IPS-18a (cell line): ENCODE results near the gene SPSB4.
A peak's percentile ranks its signal among the peaks of the same experiment; 100 is the strongest.
"Not testable (repeated sequence)": the region's sequence is repeated elsewhere in the genome, so short reads cannot be mapped to it uniquely, and the experiment has no call there.

Experiments
- H3K27ac ChIP-seq: one replicate; pipeline ENCODE4 v1.5.1; 2013; ENCODE audit warnings: low read length
- H3K27me3 ChIP-seq: one replicate; pipeline ENCODE4 v1.6.1; 2013; ENCODE audit warnings: mild to moderate bottlenecking, low read length; ENCODE audit not compliant: control insufficient read depth, insufficient read depth
- H3K36me3 ChIP-seq: one replicate; pipeline ENCODE4 v1.6.1; 2013; ENCODE audit warnings: low read depth, low read length; ENCODE audit not compliant: control insufficient read depth
- H3K4me1 ChIP-seq: one replicate; pipeline ENCODE4 v1.6.1; 2013; ENCODE audit warnings: low read depth, low read length; ENCODE audit not compliant: control insufficient read depth
- H3K4me3 ChIP-seq: one replicate; pipeline ENCODE4 v1.5.1; 2013; ENCODE audit warnings: low read length
- H3K9ac ChIP-seq: one replicate; pipeline ENCODE4 v1.6.1; 2013; ENCODE audit warnings: mild to moderate bottlenecking, low read length, moderate library complexity
- H3K9me3 ChIP-seq: one replicate; pipeline ENCODE4 v1.6.1; 2013; ENCODE audit warnings: low read depth, low read length; ENCODE audit not compliant: control insufficient read depth

Gene SPSB4

DNA sequence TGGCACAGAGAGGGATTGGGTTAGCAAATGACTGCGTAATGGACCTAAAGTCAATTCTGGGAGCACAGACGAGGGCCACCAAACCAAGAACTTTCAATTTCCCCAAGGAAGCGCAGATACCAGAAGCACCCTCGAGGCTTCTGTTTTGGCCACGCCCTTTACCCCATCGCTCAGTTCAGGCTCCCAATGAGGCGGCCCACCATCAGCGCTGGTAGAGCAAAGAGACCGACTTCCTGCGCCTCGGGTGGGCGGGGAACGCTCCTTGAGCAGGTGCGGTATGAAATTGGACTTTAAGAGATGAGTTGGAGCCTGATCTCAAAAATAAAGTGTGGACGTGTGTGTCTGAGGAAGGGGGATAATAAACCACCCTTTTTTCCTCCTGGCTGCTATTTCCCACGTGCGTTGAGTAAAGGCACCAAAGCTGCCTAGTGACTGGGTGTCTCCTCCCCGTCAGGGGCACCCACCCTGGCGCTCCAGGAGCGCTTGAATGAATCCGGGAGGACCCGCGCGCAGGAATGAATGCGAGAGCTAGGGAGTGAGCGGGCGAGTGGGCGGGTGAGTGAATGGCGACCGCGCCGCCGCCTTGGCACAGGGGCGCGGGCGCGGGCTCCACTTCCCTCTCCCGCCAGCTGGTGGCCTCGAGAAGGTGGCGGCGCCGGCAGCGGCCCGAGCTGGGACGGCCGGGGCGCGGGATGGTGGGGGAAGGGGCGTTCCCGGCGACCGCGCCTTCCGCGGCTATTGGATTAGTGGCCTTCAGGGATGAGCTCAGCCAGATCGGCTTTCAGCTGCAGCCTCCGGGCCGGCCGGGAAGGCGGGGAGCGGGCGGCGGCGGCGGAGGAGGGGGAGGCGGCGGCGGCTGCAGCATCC, at the start of gene SPSB4:
SPSB4 (plus strand) TSS at position 772 of the 867 bp plus-strand sequence. CDS start 14,758 bp downstream, outside the sequence.
- H3K27ac ChIP-seq: no peak within 1 kb of the TSS
- H3K9ac ChIP-seq: peak within 1 kb of the TSS; percentile 68
- no peaks in the 10 kb centered on the region for H3K36me3 ChIP-seq
- H3K27me3 ChIP-seq: peaks cover 50% of the 10 kb centered on the region
- peaks cover 4% of the 10 kb centered on the region for H3K4me1 ChIP-seq
- peak within 1 kb of the TSS; percentile 92 for H3K4me3 ChIP-seq
- H3K9me3 ChIP-seq: no peaks in the 10 kb centered on the region

DNA sequence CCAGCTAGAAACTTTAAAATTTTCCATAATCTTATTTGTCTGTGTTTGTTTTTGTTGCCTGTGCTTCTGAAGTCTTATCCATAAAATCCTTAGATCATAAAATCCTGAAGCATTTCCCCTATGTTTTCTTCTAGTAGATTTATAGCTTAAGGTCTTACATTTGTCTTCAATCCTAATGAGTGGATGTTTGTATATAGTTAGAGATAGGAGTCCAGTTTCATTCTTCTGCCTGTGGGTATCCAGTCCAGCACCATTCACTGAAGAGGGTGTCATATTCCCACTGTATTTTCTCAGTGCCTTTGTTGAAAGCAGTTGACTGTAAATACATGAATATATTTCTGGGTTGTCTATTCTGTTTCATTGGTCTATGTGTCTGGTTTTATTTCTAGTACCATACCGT, 44.8 kb upstream of the SPSB4 start:
- Histone ChIP-seq H3K36me3 (no peaks in the 10 kb centered on the region), H3K4me1 (no peaks in the 10 kb centered on the region), H3K27me3 (no peaks in the 10 kb centered on the region), H3K4me3 (no peak overlapping the region), H3K27ac (no peak overlapping the region), H3K9ac (no peak overlapping the region), H3K9me3 (no peaks in the 10 kb centered on the region)

DNA sequence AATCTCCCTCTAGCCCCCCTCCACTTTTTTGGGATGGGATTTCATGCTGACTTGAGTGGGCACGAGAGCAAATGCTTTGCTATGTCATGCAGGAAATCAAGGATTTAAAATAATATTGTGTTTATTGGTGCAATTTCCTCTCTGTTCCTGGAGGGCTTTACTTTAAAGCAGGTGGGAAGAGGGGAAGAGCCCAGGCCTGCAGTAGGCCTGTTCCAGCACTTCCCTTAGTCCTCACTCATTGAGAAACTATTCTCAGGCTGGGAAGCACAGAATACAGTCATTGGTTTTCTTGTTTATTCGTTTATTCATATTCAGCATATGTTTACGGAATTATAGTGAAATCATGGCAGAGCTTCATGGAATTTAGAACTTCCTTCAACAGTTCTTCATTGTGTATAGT, 41.7 kb upstream of the SPSB4 start:
- Histone ChIP-seq H3K9me3 (no peaks in the 10 kb centered on the region), H3K4me1 (peaks cover 8% of the 10 kb centered on the region), H3K36me3 (no peaks in the 10 kb centered on the region), H3K4me3 (no peak overlapping the region), H3K27ac (no peak overlapping the region), H3K9ac (no peak overlapping the region), H3K27me3 (no peaks in the 10 kb centered on the region)

DNA sequence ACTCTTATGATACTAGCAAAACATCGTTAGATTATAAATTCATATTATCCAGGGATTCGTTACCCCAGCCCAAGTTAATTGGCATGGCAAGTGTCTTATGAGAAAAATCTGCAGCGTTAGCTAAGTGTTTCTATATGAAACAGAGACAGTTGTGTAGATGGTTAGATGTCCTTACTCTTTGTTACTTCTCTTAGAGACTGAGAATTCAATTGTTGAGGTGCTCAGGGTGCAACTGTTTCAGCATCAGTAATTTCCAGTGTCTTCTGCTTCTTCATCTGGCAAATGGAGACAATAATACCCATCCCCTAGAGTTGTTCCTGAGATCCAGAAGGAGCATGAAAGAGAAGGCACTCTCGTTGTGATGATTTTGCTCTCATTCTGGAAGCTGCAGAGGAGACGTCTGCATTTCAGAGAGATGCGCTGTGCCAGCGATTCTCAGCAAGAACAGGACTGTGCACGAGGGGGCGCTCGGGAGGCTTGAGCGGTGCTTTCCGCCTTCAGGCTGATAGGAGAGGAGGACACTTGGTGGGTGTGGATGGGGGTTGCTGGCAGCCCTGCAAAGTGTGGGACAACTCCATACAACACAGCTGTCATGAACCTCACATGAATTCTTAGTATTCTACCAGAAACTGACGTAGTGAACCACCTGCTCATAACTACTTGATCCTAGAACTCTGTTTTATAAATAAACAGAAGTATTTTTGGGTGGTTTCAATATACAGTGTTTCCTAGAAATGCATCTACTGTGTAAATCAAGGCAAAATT, 39.7 kb upstream of the SPSB4 start:
- H3K9me3 ChIP-seq: no peaks in the 10 kb centered on the region
- H3K9ac ChIP-seq: no peak overlapping the region
- no peak overlapping the region for H3K27ac ChIP-seq
- H3K4me1 ChIP-seq: peaks cover 8% of the 10 kb centered on the region
- no peak overlapping the region for H3K4me3 ChIP-seq
- no peaks in the 10 kb centered on the region for H3K27me3 ChIP-seq
- H3K36me3 ChIP-seq: no peaks in the 10 kb centered on the region

DNA sequence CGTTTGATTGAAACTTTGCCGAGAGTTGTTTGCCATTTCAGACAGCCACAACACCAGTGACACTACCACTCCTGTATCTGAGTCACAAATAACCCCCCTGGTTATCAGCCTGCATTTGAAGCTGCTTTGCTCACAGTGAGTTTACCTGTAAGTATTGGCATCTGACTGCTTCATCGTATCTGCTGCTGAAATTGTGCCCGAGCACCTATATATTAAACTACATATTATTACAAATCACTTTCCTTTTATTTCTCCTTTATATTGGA, 39.2 kb upstream of the SPSB4 start:
- Histone ChIP-seq H3K36me3 (no peaks in the 10 kb centered on the region), H3K27ac (no peak overlapping the region), H3K9me3 (no peaks in the 10 kb centered on the region), H3K27me3 (no peaks in the 10 kb centered on the region), H3K4me3 (no peak overlapping the region), H3K4me1 (peaks cover 8% of the 10 kb centered on the region), H3K9ac (no peak overlapping the region)

DNA sequence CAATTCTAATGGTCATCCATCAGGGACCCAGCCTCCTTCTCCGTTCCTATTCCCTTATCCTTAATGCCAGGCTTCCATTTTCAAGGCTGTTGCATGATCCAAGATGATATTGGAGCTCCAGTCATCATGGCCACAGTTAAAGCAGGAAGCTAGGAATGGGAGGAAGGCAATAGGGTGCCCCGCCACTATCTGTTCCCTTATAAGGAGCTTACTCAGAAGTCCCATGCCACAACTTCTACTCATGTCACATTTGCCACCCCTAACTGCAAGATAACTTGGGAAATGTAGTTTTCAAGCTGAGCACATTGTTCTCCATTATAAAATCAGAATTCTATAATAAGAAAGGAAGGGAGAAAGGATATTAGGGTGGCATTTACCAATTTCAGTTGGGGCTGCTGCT, 38.6 kb upstream of the SPSB4 start:
- H3K4me1 ChIP-seq: peaks cover 8% of the 10 kb centered on the region
- H3K9ac ChIP-seq: no peak overlapping the region
- H3K36me3 ChIP-seq: no peaks in the 10 kb centered on the region
- no peaks in the 10 kb centered on the region for H3K27me3 ChIP-seq
- H3K27ac ChIP-seq: no peak overlapping the region
- no peak overlapping the region for H3K4me3 ChIP-seq
- H3K9me3 ChIP-seq: no peaks in the 10 kb centered on the region

DNA sequence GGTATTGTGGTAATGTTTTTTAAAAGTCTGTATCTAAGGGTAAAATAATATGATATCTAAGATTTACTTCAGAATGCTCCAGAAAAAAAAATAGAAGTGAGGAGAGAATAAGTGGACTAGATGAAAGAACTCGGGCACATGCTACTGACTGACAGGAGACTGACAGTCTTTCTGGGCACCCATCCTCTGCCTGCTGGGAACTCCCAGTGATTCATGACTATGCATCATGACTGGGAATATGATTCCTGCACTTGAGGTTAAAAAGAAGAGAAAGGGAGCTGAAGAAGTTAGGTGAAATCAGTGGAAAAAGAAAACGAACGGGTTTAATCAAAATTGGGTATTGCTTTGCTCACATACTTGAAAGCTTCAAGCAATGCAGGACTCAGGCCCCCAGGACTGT, 35.7 kb upstream of the SPSB4 start:
- peaks cover 8% of the 10 kb centered on the region for H3K4me1 ChIP-seq
- H3K9ac ChIP-seq: no peak overlapping the region
- H3K36me3 ChIP-seq: no peaks in the 10 kb centered on the region
- no peaks in the 10 kb centered on the region for H3K27me3 ChIP-seq
- H3K27ac ChIP-seq: no peak overlapping the region
- no peaks in the 10 kb centered on the region for H3K9me3 ChIP-seq
- H3K4me3 ChIP-seq: no peak overlapping the region

DNA sequence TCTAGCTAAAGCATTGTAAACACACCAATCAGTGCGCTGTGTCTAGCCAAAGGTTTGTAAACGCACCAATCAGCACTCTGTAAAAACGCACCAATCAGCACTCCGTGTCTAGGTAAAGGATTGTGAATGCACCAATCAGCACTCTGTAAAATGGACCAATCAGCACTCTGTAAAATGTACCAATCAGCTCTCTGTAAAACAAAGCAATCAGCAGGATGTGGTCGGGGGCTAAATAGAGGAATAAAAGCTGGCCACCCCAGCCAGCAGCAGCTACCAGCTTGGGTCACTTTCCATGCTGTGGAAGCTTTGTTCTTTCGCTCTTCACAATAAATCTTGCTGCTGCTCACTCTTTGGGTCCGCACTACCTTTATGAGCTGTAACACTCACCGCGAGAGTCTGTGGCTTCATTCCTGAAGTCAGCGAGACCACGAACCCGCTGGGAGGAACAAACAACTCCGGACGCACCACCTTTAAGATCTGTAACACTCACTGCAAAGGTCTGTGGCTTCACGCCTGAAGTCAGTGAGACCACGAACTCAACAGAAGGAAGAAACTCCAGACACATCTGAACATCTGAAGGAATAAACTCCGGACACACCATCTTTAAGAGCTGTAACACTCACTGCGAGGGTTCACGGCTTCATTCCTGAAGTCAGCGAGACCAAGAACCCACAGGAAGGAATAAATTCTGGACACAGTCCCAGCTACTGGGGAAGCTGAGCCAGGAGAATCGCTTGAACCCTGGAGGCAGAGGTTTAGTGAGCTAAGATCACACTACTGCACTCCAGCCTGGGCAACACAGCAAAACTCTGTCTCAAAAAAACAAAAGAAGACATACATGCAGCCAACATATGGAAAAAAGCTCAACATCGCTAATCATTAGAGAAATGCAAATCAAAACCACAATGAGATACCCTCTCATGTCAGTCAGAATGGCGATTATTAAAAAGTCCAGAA, 33.5 kb upstream of the SPSB4 start:
- not testable (repeated sequence) for H3K9ac ChIP-seq, H3K36me3 ChIP-seq, H3K27me3 ChIP-seq, H3K9me3 ChIP-seq, H3K4me3 ChIP-seq, H3K4me1 ChIP-seq, H3K27ac ChIP-seq

DNA sequence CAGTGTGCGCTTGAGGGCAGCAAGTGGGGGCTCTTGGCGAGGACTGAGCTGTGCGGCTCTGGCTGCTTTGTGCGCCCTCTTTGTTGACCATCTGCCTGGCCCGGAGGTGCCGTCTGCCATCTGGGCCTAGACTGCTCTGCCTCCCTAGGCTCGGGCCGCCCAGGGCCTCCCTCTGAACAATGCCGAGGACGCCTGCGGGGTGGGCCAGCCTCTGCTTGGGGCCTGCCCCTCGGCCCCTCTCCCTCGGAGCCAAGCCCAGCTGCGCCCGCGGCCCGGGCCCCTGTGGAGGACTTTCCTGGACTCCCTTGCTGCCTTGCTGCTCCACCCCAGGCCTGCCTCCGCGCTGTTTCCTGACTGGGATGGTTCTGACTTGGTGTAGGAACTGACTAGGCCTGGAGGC, 31.9 kb upstream of the SPSB4 start:
- Histone ChIP-seq H3K27ac (no peak overlapping the region), H3K9me3 (no peaks in the 10 kb centered on the region), H3K27me3 (no peaks in the 10 kb centered on the region), H3K36me3 (no peaks in the 10 kb centered on the region), H3K9ac (no peak overlapping the region), H3K4me3 (no peak overlapping the region), H3K4me1 (no peaks in the 10 kb centered on the region)

DNA sequence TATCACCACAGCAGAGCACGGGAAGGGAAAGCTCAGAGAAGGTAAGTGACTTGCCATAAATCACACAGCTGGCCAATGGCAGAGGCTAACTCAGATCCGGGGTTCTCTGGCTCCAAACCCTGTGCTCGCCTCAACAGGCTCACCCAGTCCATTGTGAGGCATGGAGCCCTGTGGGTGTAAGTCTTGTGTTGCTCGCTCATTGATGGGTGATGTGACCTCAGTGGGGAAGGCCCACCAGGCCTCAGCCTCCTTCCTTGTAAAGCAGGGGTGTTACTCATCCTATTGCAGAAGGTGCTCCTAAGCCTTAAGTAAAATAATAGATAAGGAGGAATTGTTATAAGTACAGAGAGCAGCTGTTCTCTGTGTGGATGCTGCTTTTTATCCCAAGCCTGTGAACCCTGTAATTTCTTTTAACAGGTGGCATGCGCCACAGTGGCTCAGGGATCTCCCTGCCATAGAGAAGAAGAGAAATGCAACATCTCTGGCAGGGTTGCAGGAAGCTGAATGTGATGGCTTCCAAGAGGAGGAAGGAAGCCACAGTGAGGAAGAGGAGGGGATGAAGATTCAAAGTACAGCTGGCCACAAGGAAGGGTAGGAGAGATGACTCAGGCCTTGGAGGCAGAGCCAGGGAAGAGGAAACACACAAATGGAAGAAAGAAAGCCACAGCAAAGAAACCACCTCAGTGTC, 30.9 kb upstream of the SPSB4 start:
- Histone ChIP-seq H3K27me3 (no peaks in the 10 kb centered on the region), H3K9ac (no peak overlapping the region), H3K9me3 (no peaks in the 10 kb centered on the region), H3K4me1 (no peaks in the 10 kb centered on the region), H3K27ac (no peak overlapping the region), H3K4me3 (no peak overlapping the region), H3K36me3 (no peaks in the 10 kb centered on the region)

DNA sequence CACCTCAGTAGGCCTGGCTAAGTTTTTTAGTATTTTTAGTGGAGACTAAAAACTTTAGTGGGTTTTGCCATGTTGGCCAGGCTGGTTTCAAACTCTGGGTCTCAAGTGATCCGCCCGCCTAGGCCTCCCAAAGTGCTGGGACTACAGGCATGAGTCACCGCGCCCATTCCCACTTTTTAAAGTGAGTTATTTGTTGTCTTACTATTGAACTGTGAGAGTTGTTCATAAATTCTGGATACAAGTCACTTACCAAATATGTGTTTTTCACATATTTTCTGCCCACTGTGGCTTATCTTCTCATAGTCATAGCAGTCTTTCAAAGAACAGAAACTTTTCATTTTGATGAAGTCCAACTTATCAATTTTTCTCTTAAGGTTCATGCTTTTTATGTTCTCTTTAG, 29.9 kb upstream of the SPSB4 start:
- Histone ChIP-seq H3K27ac (no peak overlapping the region), H3K4me3 (no peak overlapping the region), H3K9ac (no peak overlapping the region), H3K27me3 (no peaks in the 10 kb centered on the region), H3K4me1 (no peaks in the 10 kb centered on the region), H3K9me3 (no peaks in the 10 kb centered on the region), H3K36me3 (no peaks in the 10 kb centered on the region)
